HG03469 (cell line): ENCODE data around the gene DNLZ.

Source experiments
- ATAC-seq: cut with Tn5 transposase; IDR thresholded peaks from one replicate; pipeline ENCODE4 v1.9.1; 2021; ENCODE audit warnings: mild to moderate bottlenecking, moderate library complexity, moderate number of reproducible peaks; ENCODE audit not compliant: unreplicated experiment

Gene DNLZ

DNA sequence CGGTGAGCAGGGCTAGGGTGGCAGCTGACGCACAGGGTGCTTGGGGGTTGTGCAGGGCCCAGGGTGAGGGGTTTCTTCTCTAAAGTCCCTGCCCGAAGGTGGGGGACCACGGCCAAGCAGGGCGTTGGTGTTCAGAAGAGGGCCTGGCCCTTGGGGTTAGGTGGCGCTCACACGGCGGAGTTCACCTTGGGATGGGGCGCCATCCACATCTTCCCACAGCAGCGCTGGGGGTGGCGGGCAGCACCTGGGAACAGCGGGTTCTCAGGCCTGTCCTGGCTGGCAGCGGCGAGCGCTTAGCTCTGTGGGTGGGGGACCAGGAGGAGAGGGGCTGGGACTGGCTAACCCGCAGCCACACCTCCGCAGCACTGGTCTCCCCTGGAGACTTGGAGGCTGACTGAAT is 30.1 kb downstream of the DNLZ start:
- ATAC-seq = no peak

DNA sequence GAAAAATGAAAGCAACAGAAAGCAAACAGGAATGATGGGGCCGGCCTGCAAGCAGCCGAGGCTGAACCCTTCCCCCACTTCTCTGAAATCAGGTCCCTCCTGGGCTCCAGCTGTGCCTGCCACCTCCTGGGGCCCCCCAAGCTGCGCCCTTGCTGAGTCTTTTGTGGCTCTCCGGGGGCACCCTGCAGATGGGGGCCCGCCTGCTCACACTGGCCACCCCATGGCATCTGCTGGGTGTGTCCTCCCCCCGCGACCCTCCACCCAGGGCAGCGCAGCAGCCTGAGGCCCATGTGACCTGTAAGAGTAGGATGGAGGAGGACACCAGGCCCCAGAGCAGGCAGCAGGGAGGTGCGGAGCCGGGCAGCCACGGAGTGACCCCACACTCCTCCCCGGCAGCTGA is 30.5 kb downstream of the DNLZ start:
- no peak for ATAC-seq

DNA sequence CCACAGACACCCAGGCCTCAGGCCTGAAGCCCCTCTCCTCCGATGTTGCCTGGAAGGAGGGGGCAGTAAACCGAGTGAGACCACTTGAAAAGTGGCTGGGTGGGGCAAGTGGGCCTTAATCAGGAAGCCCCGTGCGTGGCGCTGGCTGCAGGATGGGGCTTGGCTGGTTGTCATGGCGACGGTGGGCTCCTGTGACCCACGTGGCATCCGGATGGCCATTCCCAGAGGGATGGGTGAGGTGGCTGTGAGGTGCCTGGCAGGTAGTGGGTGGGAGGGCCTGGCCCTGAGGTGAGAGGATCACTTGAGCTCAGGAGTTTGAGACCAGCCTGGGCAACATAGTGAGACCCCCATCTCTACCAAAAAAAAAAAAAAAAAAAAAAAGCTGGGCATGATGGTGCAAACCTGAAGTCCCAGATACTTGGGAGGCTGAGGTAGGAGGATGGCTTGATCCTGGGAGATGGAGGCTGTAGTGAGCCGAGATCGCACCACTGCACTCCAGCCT is 31.0 kb downstream of the DNLZ start:
- ATAC-seq = no peak

DNA sequence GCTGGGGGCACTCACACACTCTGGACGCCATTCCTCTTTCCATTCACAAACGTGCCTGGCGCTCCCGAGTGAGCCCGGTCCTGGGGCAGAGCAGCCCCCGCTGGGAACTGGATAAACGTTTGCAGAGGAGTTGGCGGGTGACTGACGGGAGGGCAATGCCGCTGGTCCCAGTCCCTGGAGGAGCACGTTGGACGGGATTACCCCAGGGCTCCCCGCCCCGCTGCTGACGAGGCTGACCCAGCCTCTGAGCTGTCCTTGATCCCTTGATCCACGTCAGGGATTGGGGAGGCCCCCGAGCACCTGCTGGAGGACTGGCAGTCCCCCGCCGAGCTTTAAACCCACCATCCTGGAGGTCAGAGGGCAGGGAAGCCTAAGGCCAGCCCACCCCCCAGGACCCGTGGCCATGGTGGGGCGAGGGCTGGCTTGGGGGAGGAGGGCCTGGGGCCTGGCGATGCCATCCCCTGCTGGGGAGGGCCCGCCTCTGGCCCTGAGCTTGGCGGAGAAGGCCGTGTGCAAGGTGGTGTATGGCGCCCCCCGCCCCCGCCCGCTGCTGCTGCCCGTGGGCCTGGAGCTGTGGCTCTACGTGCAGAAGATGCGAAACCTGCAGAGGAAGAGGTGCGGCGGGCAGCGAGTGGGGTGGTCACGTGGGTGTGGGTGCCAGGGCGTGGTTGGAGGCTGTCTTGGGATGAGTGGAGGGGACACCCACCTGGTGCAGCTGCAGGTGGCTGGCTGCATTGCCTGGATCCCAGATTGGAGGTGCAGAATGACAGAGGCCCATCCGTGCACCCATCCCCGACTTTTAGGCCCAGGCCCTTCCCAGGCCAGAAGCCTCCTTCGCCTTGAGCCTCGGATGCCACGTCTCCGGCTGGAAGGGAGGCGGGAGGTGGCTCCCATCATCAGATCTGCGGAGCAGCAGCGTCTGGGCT is 31.7 kb downstream of the DNLZ start:
- ATAC-seq = no peak

DNA sequence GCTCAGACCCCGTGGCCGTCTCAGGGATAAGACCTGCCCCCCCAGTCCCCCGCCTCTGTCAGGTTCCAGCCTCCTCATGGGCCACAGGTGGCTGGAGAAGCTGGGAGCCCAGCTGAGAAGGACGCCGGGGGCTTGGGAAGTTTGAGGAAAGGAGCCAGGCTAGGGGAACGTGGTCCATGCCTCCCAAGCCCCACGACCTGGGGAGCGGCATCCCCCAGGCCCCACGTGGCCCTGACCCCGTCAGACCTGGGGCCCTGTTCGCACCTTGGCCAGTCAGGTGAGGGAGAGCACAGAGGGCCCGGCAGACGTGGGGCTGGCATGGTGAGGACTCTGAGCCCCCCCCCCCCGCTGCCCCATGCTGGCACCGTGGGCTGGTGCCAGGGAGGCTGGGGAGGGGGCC is 32.5 kb downstream of the DNLZ start:
- no peak for ATAC-seq

DNA sequence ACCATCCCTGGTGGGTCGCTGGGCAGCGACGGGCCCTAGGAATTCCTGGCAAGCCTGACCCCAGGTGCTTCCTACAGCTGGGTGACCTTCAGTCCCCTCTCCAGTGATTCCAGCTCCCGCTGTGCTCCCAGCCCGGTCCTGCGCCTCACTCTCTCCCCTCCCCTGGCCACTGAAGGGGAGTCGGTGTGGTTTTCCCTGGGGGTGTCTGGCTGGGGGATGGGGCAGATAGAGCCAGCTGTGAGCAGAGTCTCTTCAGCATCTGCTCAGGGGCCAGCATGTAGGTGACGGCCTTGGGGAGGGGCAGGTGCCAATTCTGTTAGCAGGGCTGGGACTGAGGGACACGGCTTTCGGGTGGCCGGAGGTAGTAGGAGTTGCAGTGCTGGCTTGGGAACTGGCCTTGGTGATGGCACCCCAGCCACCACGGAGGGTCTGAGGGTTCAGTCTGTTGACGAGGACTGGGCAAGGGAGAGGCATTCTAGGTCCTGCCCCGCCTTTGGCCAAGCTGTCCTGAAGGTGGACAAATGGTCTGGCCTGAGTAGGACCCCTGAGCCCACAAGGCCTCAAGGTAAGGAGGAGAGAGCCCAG is 33.0 kb downstream of the DNLZ start:
- no peak for ATAC-seq

DNA sequence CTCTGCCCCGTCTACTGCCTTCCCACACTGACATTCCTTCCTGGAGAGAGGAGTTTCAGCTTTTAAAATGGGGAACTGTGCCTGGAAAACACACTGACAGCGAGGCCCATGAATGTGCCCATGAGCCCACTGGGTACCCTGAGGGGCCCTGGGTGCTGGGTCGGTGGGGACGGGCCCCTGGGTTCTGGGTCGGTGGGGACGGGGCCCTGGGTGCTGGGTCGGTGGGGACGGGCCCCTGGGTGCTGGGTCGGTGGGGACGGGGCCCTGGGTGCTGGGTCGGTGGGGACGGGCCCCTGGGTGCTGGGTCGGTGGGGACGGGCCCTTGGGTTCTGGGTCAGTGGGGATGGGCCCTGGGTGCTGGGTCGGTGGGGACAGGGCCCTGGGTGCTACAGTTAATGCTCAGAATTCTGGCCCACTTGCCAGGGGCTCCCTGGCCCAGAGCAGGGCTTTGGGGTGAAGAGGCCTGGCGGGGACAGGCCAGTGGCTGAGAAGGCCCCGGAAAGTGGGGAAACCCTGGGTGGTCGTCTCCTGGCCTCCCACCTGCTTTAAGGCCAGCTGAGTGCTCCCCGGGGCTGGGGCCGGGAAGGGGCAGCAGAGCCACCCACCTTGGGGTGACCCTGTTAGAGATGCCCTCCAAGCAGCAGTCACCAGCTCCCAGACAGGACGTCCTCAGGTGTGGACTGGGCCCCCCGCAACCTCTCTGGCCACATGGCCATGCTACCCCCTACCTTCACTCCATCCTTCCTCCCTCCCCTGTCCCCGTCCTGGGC is 33.7 kb downstream of the DNLZ start:
- ATAC-seq = no peak

DNA sequence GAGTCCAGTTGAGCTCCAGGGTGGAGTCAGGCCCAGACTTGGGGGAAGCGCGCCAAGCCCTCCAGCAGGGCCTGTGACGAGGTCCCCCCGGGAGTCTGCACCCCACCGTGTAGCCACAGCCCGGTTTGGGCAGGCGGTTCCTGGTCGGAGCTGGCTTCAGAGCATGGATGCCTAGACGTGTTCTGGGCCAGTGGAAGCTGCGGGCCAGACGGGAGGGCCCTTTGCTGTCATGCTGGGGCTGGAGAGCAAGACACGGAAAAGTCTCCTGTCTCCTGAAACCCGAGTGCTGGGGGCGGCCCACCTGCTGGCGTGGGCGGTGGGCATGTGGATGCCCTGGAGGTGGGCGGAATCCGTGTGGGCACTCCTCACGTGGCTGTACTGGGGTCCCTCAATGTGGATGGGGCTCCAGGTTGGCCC is 34.3 kb downstream of the DNLZ start:
- no peak for ATAC-seq

DNA sequence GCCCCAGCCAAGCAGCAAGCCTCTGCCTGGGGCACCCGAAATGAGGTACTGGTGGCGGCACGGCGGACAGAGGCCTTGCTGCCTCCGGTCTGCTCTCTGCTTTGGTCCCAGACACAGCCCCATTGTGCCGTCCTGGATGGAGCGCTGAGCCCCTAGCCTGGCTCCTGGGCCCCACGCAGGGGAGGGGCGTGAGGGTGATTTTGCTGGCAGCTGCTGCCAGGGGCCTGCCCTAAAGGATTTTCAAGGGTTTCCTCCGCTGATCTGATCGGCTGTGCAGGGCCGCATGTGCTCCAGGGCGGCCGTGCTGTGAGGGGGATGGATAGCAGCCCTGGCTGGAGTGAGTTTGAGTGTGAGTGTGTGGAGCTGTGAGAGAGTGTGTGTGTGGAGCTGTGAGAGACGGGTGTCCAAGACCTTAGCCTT is 34.9 kb downstream of the DNLZ start:
- no peak for ATAC-seq

DNA sequence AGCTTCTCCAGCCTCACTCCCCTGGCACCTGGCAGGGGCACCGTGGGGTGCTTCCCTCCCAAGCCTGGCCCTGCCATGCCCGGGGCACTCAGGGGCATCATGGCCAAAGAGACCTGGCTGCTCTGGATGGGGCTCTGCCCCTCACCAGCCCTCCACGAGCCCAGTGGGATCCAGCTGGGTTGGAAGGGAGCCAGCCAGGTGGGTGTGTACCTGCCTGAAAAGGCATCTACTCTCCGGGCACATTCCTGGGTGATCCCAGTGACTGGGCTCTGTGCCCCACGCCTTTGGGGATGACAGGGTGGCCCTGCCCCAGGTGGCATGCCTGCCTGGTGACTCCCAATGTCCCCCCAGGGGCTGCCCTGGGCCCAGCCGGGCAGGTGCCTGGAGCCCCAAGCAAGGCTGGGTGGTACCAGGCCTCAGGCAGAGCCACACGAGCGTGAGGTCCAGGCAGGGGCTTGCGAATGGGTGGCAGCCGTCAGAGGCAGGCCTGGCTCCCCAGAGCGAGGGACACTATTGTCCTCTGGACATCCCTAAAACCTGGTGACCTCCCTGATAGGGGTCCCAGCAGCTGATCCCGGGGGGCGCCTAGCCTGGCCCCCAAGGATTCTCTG is 35.4 kb downstream of the DNLZ start:
- no peak for ATAC-seq

DNA sequence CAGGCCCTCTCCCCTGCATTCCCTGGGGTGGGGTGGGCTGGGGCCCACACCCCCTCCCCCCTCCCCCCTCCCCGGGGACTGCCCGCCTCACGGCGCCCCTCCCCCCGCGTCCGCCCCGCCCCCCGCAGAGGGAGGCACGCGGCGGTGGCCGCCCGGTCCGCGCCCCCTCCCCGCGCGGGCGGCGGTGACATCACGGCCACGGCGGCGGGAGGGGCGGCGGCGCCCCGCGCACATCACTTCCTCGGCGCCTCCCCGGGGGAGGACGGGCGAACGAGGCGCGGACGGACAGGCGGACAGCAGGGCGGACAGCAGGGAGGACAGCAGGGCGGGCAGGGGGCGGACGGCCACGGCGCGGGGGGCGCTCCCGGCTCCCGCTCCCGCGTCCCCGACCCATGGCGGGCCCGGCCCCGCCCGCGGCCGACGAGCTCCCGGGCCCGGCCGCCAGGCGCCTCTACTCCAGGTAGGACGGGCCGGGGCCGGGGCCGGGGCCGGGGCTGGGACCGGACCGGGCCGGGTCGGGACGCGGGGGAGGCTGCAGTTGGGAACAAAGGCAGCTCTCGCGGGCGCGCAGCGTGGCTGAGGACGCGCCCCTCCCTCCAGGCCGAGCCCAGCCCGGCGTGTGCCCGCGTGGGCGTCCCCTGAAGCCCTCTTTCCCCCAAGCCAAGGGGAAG is 36.1 kb downstream of the DNLZ start, which contains the start of gene GPSM1:
GPSM1 (plus strand) TSS at position 236 of the 671 bp plus-strand sequence; CDS start at position 393, 157 bp downstream.
- no peak for ATAC-seq

DNA sequence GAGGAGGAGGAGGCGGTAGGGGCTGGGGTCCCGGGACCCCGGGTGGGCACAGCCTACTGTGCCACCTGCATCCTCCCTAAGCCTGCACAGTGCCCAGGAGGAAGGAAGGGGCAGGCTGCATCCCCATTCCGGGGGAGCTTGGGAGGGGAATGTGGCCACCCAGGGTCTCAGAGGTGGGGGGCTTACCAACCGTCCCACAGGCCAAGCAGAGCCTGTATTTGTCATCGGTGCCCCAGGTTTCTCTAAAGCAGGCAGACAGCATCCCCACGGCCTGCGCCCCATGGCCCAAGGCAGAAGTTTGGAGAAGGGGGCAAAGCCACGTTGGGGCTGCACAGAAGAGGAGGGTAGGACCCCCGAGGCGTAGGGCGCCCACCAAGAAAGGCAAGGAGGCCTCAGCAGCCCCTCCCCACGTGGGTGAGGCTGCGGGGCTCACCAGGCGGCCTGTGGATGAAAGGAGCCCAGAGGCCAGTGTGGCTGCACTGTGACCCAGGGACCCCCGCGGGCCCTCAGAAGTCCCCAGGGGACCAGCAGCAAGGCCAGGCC is 36.7 kb downstream of the DNLZ start:
- ATAC-seq = no peak

DNA sequence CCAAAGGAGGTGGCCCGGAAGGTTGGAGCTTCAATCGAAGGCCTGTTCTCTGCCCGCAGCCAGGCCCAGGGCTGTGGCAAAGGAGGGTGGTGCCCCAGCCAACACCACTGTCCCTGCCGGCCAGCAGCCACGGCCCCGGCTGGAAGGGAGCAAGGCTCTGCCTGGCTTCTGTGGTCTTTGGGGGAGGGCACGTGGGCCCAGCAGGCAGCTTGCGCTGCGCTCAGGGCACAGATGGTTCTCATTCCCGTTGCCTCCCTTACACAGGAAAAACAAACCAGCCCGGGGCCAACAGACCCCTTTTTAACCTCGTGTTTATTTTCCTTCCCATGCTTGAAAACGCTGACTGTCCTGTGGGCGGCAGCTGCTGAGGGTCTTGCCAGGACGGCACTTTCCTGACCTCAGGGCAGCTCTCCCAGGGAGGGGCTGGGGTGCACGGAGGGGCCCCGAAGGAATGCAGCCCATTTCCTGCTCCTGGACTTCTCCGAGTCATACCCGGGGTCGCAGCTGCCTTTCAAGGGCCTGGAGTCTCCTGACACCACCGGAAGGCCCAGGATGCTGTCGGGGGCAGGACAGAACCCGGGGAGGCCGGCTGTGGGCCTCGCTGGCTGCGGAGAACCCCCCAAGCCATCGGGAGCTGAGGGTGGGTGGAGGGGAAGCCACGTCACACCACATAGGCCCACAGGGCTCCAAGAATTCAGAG is 37.3 kb downstream of the DNLZ start:
- ATAC-seq = no peak

DNA sequence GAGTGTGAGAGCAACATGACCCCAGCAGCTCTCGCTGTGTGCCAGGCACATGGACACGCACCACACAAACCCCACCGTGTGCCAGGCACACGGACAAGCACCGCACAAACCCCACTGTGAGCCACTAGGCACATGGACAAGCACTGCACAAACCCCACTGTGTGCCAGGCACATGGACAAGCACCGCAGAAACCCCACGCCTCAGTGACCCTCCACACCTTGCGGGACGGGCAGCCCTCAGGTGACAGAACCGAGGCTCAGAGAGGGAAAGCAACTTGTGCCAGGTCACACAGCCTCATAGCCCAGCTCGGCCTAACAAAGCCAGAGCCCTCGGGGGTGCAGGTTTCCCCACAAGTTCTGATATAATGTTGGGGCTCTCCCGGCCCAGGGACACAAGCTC is 38.2 kb downstream of the DNLZ start:
- ATAC-seq = no peak

DNA sequence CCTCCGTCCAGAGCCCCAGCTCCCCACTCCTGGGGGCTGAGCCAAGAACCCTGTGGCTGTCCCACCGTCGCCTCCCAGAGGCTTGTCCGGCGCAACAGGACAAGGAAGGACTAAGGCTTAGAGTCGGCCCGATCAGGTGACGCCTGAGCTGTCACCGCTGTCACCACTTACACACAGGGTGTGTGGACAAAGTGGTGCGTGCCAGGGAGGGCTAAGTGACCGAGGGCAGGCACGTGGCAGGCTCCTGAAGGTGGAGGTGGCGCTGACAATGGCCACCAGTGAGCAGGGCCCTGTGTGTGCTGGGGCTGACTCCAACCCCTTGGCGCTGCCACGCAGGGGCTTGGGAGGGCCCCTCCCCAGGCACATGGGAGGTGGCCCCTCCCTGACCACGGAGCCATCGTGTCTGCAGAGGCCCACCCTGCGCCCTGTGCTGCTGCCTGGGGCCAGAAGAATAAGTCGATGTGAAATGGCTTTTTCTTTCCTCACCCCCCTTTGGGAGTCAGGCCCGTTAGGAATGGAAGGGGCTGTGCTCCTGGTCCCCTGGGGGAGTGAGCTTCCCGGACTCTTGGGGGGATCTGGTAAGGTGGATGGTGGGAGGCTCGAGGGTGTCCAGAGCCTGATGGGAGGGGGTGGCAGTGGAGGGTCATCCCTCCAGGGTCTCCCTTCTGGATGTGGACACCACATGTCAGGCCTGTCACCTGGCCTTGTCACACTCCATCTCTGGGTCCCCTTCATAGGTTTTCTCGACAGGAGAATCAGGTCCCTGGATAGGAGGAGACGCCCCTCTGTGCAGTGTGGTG is 38.8 kb downstream of the DNLZ start:
- ATAC-seq = no peak

DNA sequence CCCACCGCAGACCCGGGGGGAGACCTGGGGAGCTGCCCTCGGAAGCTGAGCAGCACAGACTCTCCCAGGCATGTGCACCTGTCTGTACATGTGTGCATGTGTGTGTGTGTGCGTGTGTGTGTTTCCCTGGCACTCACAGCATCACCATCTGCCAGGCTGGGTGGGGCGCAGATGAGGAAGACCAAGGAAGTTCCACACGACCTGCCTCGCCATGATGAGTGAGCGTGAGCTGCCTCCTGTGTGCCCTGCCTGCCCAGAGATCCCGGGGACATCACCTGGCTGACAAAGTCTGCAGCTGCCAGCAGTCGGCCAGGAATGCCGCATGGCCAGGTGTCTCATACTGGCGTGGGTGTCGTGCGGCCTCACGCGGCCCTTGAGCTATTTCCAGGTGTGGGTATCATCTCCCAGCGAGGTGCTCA is 40.2 kb downstream of the DNLZ start:
- no peak for ATAC-seq

DNA sequence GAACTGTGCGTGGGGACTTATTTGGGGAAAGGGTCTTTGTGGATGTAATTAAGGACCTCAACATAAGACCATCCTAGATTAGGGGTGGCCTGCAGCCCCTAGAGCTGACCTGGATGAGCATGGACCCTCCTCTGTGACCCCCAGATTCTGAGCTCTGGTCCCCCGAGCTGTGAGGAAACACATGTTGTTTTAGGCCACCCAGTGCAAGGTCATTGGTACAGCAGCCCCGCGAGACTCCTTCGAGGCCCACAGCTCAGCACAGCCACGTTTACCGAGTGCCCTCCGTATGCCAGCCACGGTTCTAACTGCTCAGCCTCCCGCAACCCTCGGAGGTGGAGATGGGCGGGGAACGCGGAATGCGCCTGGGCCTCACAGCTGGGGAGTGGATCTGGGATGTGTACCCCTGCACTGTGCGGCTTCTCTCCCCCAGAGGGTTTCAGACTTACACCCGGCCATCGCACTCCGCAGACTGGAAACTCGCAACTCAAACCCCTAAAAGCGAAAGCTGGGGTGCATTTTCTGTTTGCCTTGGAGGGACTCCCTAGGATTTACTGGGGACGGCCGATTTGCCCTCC is 40.7 kb downstream of the DNLZ start:
- no peak for ATAC-seq

DNA sequence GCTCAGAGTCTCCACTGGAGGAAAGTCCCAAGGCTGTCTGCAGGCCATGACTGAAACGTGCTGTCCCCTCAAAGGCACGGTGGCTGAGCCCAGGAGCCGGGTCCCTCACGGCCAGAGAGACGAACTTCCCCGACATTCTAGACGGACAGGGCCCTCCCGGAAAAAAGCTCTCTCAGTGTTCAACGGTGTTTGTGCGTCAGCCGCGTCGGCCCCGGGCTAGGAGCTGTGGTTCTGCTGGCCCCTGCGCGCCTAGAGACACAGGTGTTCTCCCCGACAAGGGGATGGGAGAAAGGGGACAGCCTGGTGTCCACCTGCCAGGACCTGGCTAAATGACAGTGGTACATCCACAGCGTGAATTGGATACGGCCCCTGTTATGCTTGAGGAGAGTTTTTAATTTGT is 42.0 kb downstream of the DNLZ start:
- no peak for ATAC-seq
